Fibroblast of skin of left quadriceps (primary cell): Measurements from ENCODE around the gene YJU2.
"Not testable (repeated sequence)": the region's sequence is repeated elsewhere in the genome, so short reads cannot be mapped to it uniquely, and the experiment has no call there.

Source experiments
- DNase-seq, 2 experiments: peaks; one replicate each; pipeline ENCODE4 v3.0.0-alpha.2; 2013; ENCODE audit warnings: low read depth in 2 of 2

YJU2 gene

GRCh38 chr19:4246767-4247593, at the start of gene YJU2:
Gene YJU2, plus strand, starts transcription at chr19:4247080. Its CDS starts 67 bp downstream, at chr19:4247147.
- peak; percentile 99 for DNase-seq

DNA sequence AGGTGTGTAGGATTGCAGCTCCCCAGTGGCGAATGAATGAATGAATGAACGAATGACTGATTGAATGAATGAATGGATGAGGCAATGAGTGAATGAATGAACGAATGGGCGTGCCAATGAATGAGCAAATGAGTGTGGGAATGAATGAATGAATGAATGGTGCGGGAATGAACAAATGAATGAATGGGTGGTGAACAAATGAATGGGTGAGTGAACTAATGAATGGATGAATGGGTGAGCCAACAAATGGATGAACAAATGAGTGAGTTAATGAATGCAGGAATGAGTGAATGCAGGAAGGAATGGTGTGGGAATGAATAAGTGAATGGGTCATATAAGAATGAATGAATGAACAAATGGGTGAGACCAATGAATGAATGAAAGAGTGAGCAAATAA, 49.7 kb upstream of the YJU2 start:
- no peak for DNase-seq

DNA sequence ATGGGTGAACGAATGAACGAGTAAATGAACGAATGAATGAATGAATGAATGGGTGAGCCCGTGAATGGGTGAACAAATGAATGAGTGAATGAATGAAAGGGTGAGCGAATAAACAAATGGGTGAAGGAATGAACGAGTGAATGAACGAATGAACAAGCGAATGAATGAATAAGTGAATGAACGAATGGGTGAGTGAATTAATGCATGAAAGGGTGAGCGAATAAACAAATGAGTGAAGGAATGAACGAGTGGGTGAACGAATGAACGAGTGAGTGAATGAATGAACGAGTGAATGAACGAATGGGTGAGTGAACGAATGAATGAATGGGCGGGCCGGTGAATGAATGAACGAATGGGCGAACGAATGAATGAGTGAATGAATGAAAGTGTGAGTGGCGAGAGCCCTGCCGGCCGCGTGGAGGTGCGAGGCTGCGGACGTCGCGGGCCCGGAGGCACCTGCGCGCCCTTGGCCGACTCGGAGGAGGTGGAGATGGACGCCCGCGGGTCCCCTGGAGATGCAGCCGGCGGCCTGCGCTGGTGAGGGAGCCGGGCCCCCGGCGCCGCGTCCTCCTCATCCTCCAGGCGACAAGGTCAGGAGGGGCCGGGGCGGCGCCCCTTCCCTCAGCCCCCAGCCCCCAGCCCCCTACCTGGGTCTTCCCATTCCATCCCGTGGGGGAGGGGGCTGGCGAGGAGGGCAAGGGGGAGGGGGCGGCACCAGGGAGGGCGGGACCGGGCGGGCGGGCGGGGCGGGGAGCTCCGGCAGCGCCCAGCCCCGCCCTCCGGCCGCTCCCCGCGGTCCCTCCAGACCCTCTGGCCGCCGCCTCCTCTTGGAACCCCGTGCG, 49.0 kb upstream of the YJU2 start:
- no peak for DNase-seq

DNA sequence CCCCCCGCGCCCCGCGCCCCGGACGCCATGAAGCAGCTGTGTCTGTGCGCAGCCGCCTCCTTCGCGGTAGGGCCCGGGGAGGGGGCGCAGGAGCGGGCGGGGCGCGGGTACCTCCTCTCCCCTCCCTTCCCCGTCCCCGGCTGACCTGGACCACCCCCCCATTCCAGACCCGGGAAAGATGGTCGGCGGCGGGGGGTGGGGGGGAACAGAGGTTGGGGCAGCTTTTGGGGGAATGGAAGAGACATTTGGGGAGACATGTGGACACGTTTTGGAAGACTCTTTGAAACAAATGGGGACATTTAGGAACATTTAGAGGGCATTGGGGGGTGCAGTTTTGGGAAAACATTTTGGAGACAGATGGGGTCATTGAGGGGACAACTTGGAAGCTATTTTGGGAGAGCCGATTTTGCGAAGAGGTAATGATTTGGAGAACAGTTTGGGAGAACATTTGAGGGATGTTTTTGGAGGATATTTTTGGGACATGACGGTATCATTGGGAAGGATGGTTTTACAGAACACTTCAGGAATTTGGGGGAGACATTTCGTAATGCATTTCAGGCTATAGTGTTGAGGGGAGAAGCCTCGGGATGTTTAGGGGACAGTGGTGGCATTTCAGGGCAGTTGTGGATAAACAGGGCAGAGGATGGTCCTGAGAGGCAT, 48.3 kb upstream of the YJU2 start:
- DNase-seq, result no peak

DNA sequence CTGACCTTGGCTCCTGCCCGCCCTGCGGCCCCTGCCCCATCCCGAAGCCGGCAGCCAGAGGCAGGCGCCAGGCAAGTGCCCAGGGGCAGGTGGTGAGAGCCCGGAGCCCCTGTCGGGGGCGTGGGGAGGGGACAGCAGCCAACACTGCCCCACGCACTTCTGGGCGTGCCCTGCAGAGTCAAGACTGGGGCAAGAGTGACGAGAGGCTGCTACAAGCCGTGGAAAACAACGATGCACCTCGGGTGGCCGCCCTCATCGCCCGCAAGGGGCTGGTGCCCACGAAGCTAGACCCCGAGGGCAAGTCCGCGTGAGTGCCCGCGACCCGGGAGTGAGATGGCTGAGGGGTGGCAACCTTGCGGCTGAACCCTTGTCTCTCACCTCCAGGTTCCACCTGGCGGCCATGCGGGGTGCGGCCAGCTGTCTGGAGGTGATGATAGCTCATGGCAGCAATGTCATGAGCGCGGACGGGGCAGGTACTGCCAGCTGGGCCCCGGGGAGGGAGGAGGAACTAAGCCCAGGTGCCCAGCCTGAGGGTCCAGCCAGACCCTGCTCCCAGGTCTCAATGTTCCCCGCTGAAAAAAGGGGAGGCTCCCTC, 47.1 kb upstream of the YJU2 start:
- DNase-seq, result no peak

DNA sequence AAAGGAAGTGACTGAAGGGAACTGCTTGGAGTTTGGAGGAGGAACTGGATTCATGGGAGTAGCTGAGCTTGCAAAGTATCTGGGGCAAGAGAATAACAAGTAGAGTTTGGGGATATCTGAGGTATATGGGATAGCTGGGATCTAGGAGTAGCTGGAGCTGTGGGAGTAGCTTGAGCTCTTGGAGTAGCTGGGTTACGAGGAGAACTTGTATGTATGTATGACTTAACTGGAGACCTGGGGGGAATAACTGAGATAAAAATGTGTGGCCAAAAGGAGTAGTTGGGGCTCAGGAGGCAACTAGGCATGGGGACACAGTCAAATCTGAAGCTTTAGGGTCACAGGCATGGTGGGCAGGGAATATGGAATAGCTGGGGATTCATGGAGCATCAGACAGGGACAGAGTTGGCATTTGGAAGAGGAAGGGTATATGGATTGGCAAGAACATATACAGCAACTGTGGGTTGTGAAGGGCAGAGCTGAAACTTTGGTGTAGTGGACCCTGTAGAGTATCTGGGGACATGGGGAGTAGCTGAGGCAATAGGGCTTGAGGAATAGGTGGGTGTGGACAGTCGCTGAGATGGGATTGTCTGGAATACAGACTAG, 45.8 kb upstream of the YJU2 start:
- DNase-seq, result no peak

DNA sequence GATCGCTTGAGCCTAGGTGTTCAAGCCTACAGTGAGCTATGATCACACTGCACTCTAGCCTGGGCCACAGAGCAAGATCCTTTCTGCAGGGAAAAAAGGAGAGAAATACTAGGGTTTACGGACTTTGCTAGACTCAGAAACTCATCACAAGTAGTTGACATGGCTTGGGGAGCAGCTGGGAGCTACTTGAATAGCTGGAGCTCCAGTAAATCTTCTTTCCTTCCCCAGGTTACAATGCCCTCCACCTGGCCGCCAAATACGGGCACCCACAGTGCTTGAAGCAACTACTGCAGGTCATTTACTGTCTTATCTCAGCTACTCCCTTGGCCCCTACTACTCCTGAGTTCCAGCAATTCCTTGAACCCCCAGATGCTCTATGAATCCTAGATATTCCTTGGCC, 45.1 kb upstream of the YJU2 start:
- no peak for DNase-seq

GRCh38 chr19:4206818-4207484, 39.9 kb upstream of the YJU2 start:
- DNase-seq, result no peak

DNA sequence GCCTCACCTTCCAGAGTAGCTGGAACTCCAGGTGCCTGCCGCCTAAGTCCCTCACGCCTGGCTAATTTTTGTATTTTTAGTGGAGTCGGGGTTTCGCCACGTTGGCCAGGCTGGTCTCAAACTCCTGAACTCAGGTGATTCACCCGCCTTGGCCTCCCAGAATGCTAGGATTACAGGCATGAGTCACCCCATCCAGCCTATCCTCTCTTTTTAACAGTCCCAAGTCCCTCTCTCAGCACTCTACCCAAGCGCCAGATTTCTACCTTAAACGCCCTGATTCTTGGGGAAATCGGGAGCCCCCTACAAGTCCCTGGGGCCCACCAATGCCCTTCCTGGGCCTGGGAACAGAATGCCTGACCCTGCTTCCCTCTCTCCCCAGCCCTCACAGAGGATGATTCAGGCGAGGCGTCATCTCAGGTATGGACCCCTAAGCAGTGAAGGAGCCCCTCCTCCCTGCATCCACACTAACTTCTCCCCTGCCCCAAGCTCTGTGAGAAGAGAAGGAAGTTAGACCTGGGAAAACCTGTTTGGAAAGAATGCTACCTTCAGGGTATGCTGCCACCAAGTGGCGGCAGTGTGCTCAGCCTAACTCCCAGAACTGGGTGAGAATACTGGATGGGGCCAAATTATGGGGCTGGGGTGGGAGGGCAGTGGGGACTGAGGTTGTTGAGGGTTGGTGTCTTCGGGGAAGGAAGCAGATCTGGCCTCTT, 38.3 kb upstream of the YJU2 start:
- no peak for DNase-seq

DNA sequence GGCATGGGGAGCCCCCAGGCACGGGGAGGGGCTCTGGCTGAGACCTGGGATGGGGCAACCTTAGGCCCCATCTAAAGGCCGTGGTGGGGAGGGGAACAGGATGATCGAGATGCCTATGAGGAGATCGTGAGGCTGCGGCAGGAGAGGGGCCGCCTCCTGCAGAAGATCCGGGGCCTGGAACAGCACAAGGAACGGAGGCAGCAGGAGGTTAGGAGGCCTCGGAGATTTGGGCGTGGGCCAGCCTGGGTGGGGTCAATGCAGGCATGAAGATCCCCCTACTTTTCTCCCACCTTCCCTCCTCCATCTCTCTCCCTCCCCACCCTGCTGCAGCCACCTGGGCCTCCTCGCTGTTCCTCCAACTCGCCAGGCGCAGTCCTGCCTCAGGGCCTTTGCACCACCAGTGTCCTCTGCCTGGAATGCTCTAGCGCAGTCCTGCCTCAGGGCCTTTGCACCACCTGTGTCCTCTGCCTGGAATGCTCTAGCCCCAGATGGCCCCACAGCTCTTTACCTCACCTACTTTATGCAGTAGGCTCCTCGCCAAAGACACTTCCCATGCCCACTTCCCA, 36.6 kb upstream of the YJU2 start:
- no peak for DNase-seq

DNA sequence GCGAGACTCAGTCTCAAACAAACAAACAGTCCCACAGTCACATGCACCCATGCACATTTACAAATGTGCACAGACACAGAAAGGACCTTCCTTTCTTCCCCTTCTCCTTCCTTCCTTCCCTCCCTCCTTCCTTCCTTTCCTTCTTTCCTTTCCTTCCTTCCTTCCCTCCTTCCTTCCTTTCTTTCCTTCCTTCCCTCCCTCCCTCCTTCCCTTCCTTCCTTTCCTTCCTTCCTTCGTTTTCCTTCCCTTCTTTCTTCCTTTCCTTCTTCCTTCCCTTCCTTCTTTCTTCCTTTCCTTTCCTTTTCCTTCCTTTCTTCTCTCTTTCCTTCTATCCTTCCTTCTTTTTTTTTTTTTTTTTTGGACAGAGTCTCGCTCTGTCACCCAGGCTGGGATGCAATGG, 33.8 kb upstream of the YJU2 start:
- no peak for DNase-seq

GRCh38 chr19:4215807-4216206, 31.1 kb upstream of the YJU2 start:
- no peak for DNase-seq

DNA sequence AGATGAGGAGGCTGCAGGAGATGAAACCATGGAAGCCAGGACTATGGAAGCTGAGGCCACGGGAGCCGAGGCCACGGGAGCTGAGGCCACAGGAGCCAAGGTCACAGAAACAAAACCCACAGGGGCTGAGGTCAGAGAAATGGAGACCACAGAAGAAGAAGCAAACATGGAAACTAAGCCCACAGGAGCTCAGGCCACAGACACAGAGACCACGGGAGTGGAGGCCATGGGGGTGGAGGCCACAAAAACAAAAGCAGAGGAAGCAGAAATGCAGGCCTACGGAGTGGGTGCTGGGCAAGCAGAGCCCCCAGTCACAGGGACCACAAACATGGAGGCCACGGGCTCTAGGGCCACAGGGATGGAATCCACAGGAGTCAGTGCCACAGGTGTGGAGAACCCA, 30.0 kb upstream of the YJU2 start:
- no peak for DNase-seq

- DNase-seq, result no peak
Observed at GRCh38 chr19:4217429-4218264, 29.2 kb upstream of the YJU2 start.

DNA sequence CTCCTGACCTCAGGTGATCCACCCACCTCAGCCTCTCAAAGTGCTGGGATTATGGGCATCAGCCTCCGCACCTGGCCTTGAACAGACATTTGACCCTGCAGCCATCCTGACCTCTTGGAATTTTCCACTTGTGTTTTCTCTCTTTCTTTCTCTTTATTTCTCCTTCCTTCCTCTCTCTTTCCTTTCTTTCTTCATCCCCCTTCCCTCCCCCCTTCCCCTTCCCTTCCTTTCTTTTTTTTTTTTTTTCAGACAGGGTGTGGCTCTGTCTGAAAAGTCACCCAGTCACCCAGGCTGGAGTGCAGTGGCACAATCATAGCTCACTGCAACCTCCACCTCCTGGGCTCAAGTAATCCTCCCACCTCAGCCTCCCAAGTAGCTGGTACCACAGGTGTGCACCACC, 28.4 kb upstream of the YJU2 start:
- not testable (repeated sequence) for DNase-seq

GRCh38 chr19:4220188-4220587, 26.7 kb upstream of the YJU2 start:
- no peak for DNase-seq

DNA sequence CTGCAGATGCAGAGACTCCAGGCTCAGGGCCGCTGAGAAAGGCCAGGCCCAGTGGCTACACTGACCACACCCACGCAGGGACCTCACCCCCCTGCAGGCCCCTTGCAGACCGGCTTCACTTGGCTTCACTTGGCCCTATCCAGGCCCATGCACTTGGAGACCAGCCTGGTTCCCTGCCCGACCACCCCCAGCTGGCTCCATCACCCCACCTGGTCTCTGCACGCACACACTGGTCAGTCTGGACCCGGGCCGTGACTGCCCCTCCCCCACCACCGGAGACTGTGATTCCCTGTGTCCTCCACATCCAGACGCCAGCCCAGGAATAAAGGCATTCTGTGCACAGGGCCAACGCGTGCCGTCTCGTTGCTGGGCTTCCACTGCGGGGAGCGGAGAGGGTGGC, 22.4 kb upstream of the YJU2 start:
- no peak for DNase-seq

DNA sequence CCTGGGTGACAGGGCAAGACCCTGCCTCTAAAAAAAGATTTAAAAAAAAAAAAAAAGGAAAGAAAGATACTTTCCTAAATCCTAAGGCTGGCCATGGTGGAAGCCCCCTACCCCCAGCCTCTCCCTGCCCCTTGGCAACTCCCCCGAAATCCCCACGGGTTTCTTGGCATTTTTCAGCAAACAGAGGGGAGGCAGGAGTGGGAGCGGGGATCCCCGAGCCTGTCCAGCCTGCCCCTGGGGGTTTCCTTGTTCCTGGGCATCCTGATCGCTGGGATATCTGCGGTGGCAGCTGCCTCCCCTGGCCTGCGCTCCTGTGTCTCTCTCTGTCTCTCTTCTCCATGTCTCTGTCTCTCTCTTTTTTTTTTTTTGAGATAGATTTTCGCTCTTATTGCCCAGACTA, 21.0 kb upstream of the YJU2 start:
- DNase-seq, result no peak

GRCh38 chr19:4227771-4228170, 19.1 kb upstream of the YJU2 start:
- DNase-seq, result no peak
